ENCODE measurements around the gene SETBP1.

DNA sequence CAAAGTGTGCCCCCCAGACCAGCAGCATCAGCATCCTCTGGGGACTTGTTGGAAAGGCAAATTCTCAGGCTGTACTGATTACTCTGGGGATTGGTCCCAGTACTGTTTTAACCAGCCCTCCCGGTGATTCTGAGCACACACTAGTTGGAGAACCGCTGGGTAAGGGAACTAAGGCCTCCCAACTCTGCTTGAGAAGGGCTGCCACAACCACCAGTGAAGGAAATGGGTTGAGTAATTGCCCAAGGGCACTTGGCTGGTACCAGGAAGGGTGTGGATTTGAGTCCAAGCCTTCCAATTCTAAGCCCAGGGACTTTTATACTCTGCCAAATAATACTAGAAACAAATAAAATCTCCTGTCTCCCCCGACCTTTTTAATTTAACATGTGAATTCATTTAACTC, 219.9 kb downstream of the SETBP1 start:
- no peak for TF ChIP-seq EZH2 (IDR thresholded peaks at IDR 0.05; ENCODE audit: borderline replicate concordance, low read depth, low read length, poor library complexity, severe bottlenecking)
- TF ChIP-seq CTCF (conservative IDR thresholded peaks at IDR 0.05; ENCODE audit: low read depth, low read length), result no peak
